H1 (cell line): Measurements from ENCODE around the gene KANSL3. TPM values are rescaled to one million over a fixed set of nuclear protein-coding genes. Genes with fewer than 3 reads are reported as not detected.

Source experiments
- CTCF ChIA-PET: fragments of 300-600 bp; sonication (Branson Sonifier 250); formaldehyde crosslinking; loops from one replicate; lab custom pipeline; 2021; ENCODE audit not compliant: partially characterized antibody; lab: Charles Lee
- POLR2A ChIA-PET: fragments of 300-600 bp; sonication (Branson Sonifier 250); formaldehyde crosslinking; loops from one replicate; lab custom pipeline; 2021; ENCODE audit warnings: inconsistent platforms; ENCODE audit not compliant: partially characterized antibody; lab: Charles Lee
- DNase-seq, 2 experiments: peaks; one replicate each; pipeline versions ENCODE4 v3.0.0 to v3.0.0-alpha.2; 2010 to 2022; ENCODE audit warnings: low spot score in 2 of 2, low read depth in 1 of 2, mixed read lengths in 1 of 2
- FAIRE-seq: peaks from 2 replicates; lab custom pipeline; 2011; peaks lifted over from hg19 to GRCh38; lab: Jason Lieb, UNC
- H2AFZ ChIP-seq: 2 replicates; pipeline ENCODE4 v1.8.1; 2012; ENCODE audit warnings: low read length, inconsistent platforms
- H2AK5ac ChIP-seq: 2 replicates; pipeline ENCODE4 v1.6.1; 2013; ENCODE audit warnings: low read depth, low read length
- H2BK120ac ChIP-seq: replicated peaks from 2 replicates; pipeline ENCODE3; 2013; ENCODE audit warnings: low read depth, low read length, inconsistent platforms
- H2BK12ac ChIP-seq: 2 replicates; pipeline ENCODE4 v1.6.1; 2013; ENCODE audit warnings: low read depth, low read length
- H2BK15ac ChIP-seq: 2 replicates; pipeline ENCODE4 v1.6.1; 2013; ENCODE audit warnings: low read length
- H2BK20ac ChIP-seq: 2 replicates; pipeline ENCODE4 v1.6.1; 2013; ENCODE audit warnings: low read length
- H2BK5ac ChIP-seq: 2 replicates; pipeline ENCODE4 v1.6.1; 2013; ENCODE audit warnings: low read depth, low read length
- H3K14ac ChIP-seq: 2 replicates; pipeline ENCODE4 v1.6.1; 2013; ENCODE audit warnings: inconsistent platforms; ENCODE audit not compliant: insufficient read length
- H3K18ac ChIP-seq: 2 replicates; pipeline ENCODE4 v1.6.1; 2013; ENCODE audit warnings: low read length; ENCODE audit errors: extremely low read depth
- H3K23ac ChIP-seq: 2 replicates; pipeline ENCODE4 v1.6.1; 2013; ENCODE audit warnings: inconsistent platforms; ENCODE audit not compliant: insufficient read length
- H3K23me2 ChIP-seq: 2 replicates; pipeline ENCODE4 v1.6.1; 2013; ENCODE audit warnings: low read depth, low read length
- H3K27ac ChIP-seq: 2 replicates; pipeline ENCODE4 v1.6.1; 2011; ENCODE audit warnings: low read depth, low read length, inconsistent platforms
- H3K27me3 ChIP-seq, 4 experiments: replicated peaks in 1 of 4; 1 replicate in 1 of 4; 2 replicates in 3 of 4; pipeline versions ENCODE4 v1.6.1 to v1.8.1; 2011 to 2013; ENCODE audit warnings: low read length in 3 of 4, mild to moderate bottlenecking in 3 of 4, inconsistent platforms in 2 of 4, mixed read lengths in 2 of 4, moderate library complexity in 1 of 4; ENCODE audit not compliant: control insufficient read depth in 3 of 4, insufficient read depth in 3 of 4; ENCODE audit errors: extremely low read depth in 1 of 4
- H3K36me3 ChIP-seq, 4 experiments: 2 replicates each; pipeline versions ENCODE4 v1.6.1 to v1.8.1; 2011 to 2013; ENCODE audit warnings: mild to moderate bottlenecking in 4 of 4, low read length in 3 of 4, moderate library complexity in 2 of 4, control low read depth in 1 of 4, inconsistent platforms in 1 of 4; ENCODE audit not compliant: insufficient read depth in 4 of 4, control insufficient read depth in 2 of 4
- H3K4ac ChIP-seq: replicated peaks from 2 replicates; pipeline ENCODE3; 2013; ENCODE audit warnings: low read length, low read depth, mixed read lengths, inconsistent platforms; ENCODE audit not compliant: insufficient read length
- H3K4me1 ChIP-seq, 4 experiments: replicated peaks in 1 of 4; 1 replicate in 1 of 4; 2 replicates in 3 of 4; pipeline versions ENCODE4 v1.6.1 to v1.8.1; 2011 to 2013; ENCODE audit warnings: low read length in 3 of 4, inconsistent platforms in 2 of 4, mixed read lengths in 1 of 4; ENCODE audit not compliant: insufficient read depth in 4 of 4, control insufficient read depth in 3 of 4
- H3K4me2 ChIP-seq, 2 experiments: 2 replicates each; pipeline versions ENCODE4 v1.6.1 to v1.8.1; 2011 to 2013; ENCODE audit warnings: low read depth in 2 of 2, low read length in 2 of 2, control low read depth in 1 of 2, inconsistent platforms in 1 of 2, mild to moderate bottlenecking in 1 of 2; ENCODE audit not compliant: insufficient read depth in 1 of 2
- H3K4me3 ChIP-seq, 4 experiments: fragments of 200-600, 300-600 bp in 1 of 4; sonication (generic), shearing (Covaris generic), sonication (Bioruptor Twin) in 1 of 4; 2 replicates each; pipeline versions ENCODE4 v1.5.1 to v1.8.1; 2011 to 2016; ENCODE audit warnings: low read length in 4 of 4, low read depth in 3 of 4, control low read depth in 2 of 4, inconsistent platforms in 2 of 4, mild to moderate bottlenecking in 2 of 4, mixed read lengths in 1 of 4, moderate library complexity in 1 of 4; ENCODE audit not compliant: insufficient read depth in 2 of 4; ENCODE audit errors: extremely low read depth in 1 of 4
- H3K56ac ChIP-seq: replicated peaks from 2 replicates; pipeline ENCODE3; 2013; ENCODE audit warnings: low read depth, mild to moderate bottlenecking, mixed read lengths, low read length, inconsistent platforms; ENCODE audit not compliant: insufficient read length
- H3K79me1 ChIP-seq: 2 replicates; pipeline ENCODE4 v1.6.1; 2013; ENCODE audit warnings: low read depth, low read length, control low read depth
- H3K79me2 ChIP-seq, 2 experiments: 2 replicates each; pipeline versions ENCODE4 v1.6.1 to v1.8.1; 2012 to 2013; ENCODE audit warnings: low read length in 2 of 2, mild to moderate bottlenecking in 2 of 2, inconsistent platforms in 1 of 2; ENCODE audit not compliant: insufficient read depth in 2 of 2, control insufficient read depth in 1 of 2
- H3K9ac ChIP-seq, 4 experiments: replicated peaks in 1 of 4; 1 replicate in 1 of 4; 2 replicates in 3 of 4; pipeline versions ENCODE4 v1.6.1 to v1.8.1; 2011 to 2013; ENCODE audit warnings: low read depth in 3 of 4, low read length in 3 of 4, control low read depth in 2 of 4, mild to moderate bottlenecking in 2 of 4, moderate library complexity in 2 of 4, inconsistent platforms in 1 of 4; ENCODE audit errors: extremely low read depth in 1 of 4
- H3K9me3 ChIP-seq, 2 experiments: 2 replicates each; pipeline versions ENCODE4 v1.6.1 to v1.8.1; 2012 to 2013; ENCODE audit warnings: mild to moderate bottlenecking in 2 of 2, moderate library complexity in 2 of 2, control low read depth in 1 of 2, inconsistent platforms in 1 of 2, low read depth in 1 of 2, low read length in 1 of 2, mixed read lengths in 1 of 2; ENCODE audit not compliant: insufficient read depth in 2 of 2
- H4K20me1 ChIP-seq, 2 experiments: replicated peaks in 1 of 2; 2 replicates each; pipeline versions ENCODE3 to v1.8.1; 2011 to 2013; ENCODE audit warnings: inconsistent platforms in 2 of 2, low read length in 2 of 2, mild to moderate bottlenecking in 1 of 2; ENCODE audit not compliant: insufficient read depth in 2 of 2, control insufficient read depth in 1 of 2
- H4K5ac ChIP-seq: 2 replicates; pipeline ENCODE4 v1.6.1; 2013; ENCODE audit warnings: low read length, low read depth, mixed read lengths, inconsistent platforms; ENCODE audit not compliant: insufficient read length
- H4K8ac ChIP-seq: 2 replicates; pipeline ENCODE4 v1.8.0; 2013; ENCODE audit warnings: mild to moderate bottlenecking, moderate library complexity, low read length, inconsistent platforms; ENCODE audit not compliant: insufficient read depth; ENCODE audit errors: extremely low read depth
- H4K91ac ChIP-seq: replicated peaks from 2 replicates; pipeline ENCODE3; 2013; ENCODE audit warnings: low read length, mixed read lengths, inconsistent platforms; ENCODE audit not compliant: insufficient read length
- BRCA1 ChIP-seq: IDR thresholded peaks from 2 replicates; pipeline ENCODE4 v1.6.1; 2012; ENCODE audit warnings: low read depth, low read length, improper control_type of control experiment
- CHD2 ChIP-seq: IDR thresholded peaks from 2 replicates; pipeline ENCODE4 v1.6.1; 2012; ENCODE audit warnings: low read length, improper control_type of control experiment
- CREB1 ChIP-seq: IDR thresholded peaks from 2 replicates; pipeline ENCODE4 v1.6.1; 2012; ENCODE audit warnings: inconsistent platforms
- GTF2F1 ChIP-seq: IDR thresholded peaks from 2 replicates; pipeline ENCODE4 v1.6.1; 2012; ENCODE audit warnings: low read depth, low read length, improper control_type of control experiment, borderline replicate concordance
- KDM5A ChIP-seq: fragments of 200-600 bp; IDR thresholded peaks from 2 replicates; pipeline ENCODE4 v1.7.1; 2012; ENCODE audit warnings: mild to moderate bottlenecking, low read length, inconsistent platforms, mixed read lengths
- RAD21 ChIP-seq, 2 experiments: IDR thresholded peaks in 1 of 2; conservative IDR thresholded peaks in 1 of 2; 2 replicates each; pipeline ENCODE4 v1.6.1; 2011; ENCODE audit warnings: low read depth in 2 of 2, low read length in 2 of 2, improper control_type of control experiment in 1 of 2, inconsistent platforms in 1 of 2, mild to moderate bottlenecking in 1 of 2, moderate library complexity in 1 of 2
- SIN3A ChIP-seq, 2 experiments: IDR thresholded peaks in 1 of 2; conservative IDR thresholded peaks in 1 of 2; 2 replicates each; pipeline ENCODE4 v1.6.1; 2011 to 2012; ENCODE audit warnings: low read length in 2 of 2, improper control_type of control experiment in 1 of 2, low read depth in 1 of 2, mild to moderate bottlenecking in 1 of 2
- TAF1 ChIP-seq: IDR thresholded peaks from 2 replicates; pipeline ENCODE4 v1.6.1; 2011; ENCODE audit warnings: mild to moderate bottlenecking, low read depth, low read length
- TAF7 ChIP-seq: optimal IDR thresholded peaks from 2 replicates; pipeline ENCODE3; 2011; ENCODE audit warnings: low read depth, mild to moderate bottlenecking, inconsistent platforms, low read length, moderate library complexity, borderline replicate concordance
- TCF12 ChIP-seq: IDR thresholded peaks from 2 replicates; pipeline ENCODE4 v1.6.1; 2011; ENCODE audit warnings: low read depth, mild to moderate bottlenecking, low read length
- TEAD4 ChIP-seq: IDR thresholded peaks from 2 replicates; pipeline ENCODE4 v1.6.1; 2012; ENCODE audit warnings: low read depth, low read length, inconsistent platforms, mixed read lengths
- WGBS, 2 experiments: shearing (Covaris generic) in 1 of 2; methylation state at CpG; one replicate each; pipeline versions ENCODE4 v1.1.6 to v1.1.7; 2013 to 2015; ENCODE audit warnings: low lambda C conversion rate in 2 of 2, mixed read lengths in 2 of 2, inconsistent platforms in 1 of 2, low coverage in 1 of 2, missing lambda C conversion rate in 1 of 2; ENCODE audit not compliant: insufficient replicate concordance in 2 of 2, insufficient coverage in 1 of 2, insufficient read length in 1 of 2; ENCODE audit errors: extremely low coverage in 1 of 2, missing lambda C conversion rate in 1 of 2; 5-methylcytosine and 5-hydroxymethylcytosine counted together
- polyA plus RNA-seq, 7 experiments: library from polyadenylated mRNA; depleted of rRNA in 3 of 7; stranded (reverse) in 5 of 7; unstranded in 2 of 7; fragments of >200 nt in 5 of 7; fragments of 200-250 nt in 2 of 7; gene quantifications; 1 replicate in 5 of 7; 2 replicates in 1 of 7; 4 replicates in 1 of 7; pipeline versions ENCODE4 v1.2.1 to v1.2.3, GENCODE V29; 2011 to 2013; ENCODE audit warnings: missing spikeins in 2 of 7, mixed read lengths in 2 of 7
- total RNA-seq: library from RNA; stranded (reverse); fragmentation: NEBNext Ultra II Directional; extraction: Animal tissue kit (Norgen Biotek cat#: 25700); gene quantifications from 2 replicates; pipeline ENCODE4 v1.2.1, GENCODE V29; 2021
- TF ChIP-seq, protein P1 (sequence below): IDR thresholded peaks from 2 replicates; pipeline ENCODE4 v1.6.1; 2011; ENCODE audit warnings: low read depth, mild to moderate bottlenecking, low read length; ENCODE audit not compliant: insufficient read depth

The KANSL3 gene
- total and polyA plus RNA-seq, 2 of the 8 experiments (the other 6 are each of a cell fraction or from before 2014, with no cell fraction given): 19.8 to 31.4 TPM

DNA sequence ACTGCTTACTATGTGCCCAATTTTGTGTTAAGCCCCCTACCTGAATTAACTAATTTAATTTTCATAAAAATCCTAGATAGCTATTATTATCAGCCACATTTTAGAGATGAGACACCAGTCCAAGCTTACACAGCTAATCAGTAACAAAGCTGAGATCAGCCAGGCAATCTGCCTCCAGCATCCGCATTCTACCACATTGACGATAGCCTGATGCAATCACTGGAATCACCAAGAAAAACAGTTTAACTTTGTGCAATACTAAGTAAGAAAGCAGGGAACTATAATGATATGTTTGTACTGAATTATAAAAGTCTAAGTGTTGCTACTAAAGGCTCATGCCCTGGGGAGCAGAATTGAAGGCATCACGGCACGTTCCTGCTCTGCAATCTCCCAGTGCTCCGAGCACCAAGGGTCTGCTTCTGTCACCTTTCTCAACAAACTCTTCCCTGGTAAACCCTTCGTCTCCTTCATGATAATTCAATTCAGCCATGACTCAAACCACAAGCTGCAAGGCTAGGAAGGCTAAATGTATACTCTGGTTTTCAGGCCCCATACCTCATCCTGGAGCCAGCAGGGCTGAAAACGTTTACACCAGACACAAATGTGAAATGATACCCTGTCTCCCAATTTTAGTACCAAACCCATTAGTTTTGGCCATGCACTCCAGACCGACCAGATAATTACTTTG lies 19.4 kb downstream of the KANSL3 start:
- CTCF ChIA-PET: interaction anchor here (0.9 to 1.0 kb wide), 2 partner anchors 18 to 182 kb away, joined by 3 read pairs; no protein-coding TSS in a partner anchor
- Histone ChIP-seq H3K79me2 (no peaks in the 10 kb centered on the region), H3K4me1 (no peaks in the 10 kb centered on the region), H3K9ac (0 out of 7 replicates have a peak overlapping the region, but pooled peaks of 1 of the 4 experiments have one; percentile 19), H2BK120ac (no peak overlapping the region), H3K27ac (no peak overlapping the region), H4K20me1 (peaks cover 3 to 9% of the 10 kb centered on the region in 2 experiments), H3K36me3 (peaks cover 6 to 29% (median 11%) of the 10 kb centered on the region in 4 experiments; a peak in 6 of 8 replicates), H3K23me2 (no peaks in the 10 kb centered on the region), H3K4me3 (no peak overlapping the region), H2AK5ac (no peak overlapping the region), H2BK20ac (no peak overlapping the region), H2AFZ (no peak overlapping the region), H2BK5ac (no peak overlapping the region), H3K27me3 (no peaks in the 10 kb centered on the region), H2BK15ac (no peak overlapping the region), H3K4me2 (no peak overlapping the region), H2BK12ac (no peak overlapping the region), H3K23ac (no peak overlapping the region), H3K14ac (no peak overlapping the region), H4K8ac (no peak overlapping the region), H3K9me3 (no peaks in the 10 kb centered on the region), H3K56ac (no peak overlapping the region), H3K79me1 (0 out of 2 replicates have a peak, but pooled peaks cover 4% of the 10 kb centered on the region), H3K18ac (no peak overlapping the region), H4K5ac (no peak overlapping the region), H3K4ac (no peak overlapping the region), H4K91ac (no peak overlapping the region)
- 80% methylated on average over 8 of the region's 8 CpGs; no CpG with 5 or more reads in 1 of the 2 experiments for WGBS, 2 experiments
- POLR2A ChIA-PET: interaction anchor here (1.1 kb wide), 1 partner anchor 19 kb away, joined by 3 read pairs; the partner anchor contains the start of gene KANSL3
- FAIRE-seq (no peak), DNase-seq (no peak)
- TF ChIP-seq TAF7: no peak
- TF ChIP-seq CREB1: no peak
- no peak for TF ChIP-seq SIN3A (conservative IDR thresholded peaks at IDR 0.05 in 1 of 2, IDR thresholded peaks at IDR 0.05 in 1 of 2; ENCODE audit: low read depth in 1 of 2, low read length in 2 of 2)
- TF ChIP-seq RAD21 (IDR thresholded peaks at IDR 0.05 in 1 of 2, conservative IDR thresholded peaks at IDR 0.05 in 1 of 2; ENCODE audit: low read depth in 2 of 2, low read length in 2 of 2): no peak
- no peak for TF ChIP-seq KDM5A
- TF ChIP-seq, protein P1, sequence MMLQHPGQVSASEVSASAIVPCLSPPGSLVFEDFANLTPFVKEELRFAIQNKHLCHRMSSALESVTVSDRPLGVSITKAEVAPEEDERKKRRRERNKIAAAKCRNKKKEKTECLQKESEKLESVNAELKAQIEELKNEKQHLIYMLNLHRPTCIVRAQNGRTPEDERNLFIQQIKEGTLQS: no peak
- TF ChIP-seq TAF1: no peak
- TF ChIP-seq TCF12: no peak
- no peak for TF ChIP-seq BRCA1
- TF ChIP-seq CHD2: no peak
- no peak for TF ChIP-seq GTF2F1
- no peak for TF ChIP-seq TEAD4
